GM19193 (cell line): Measurements from ENCODE around the gene BTBD18.

ENCODE experiments used
- POLR2A ChIP-seq: IDR thresholded peaks from 4 replicates; pipeline ENCODE4 v1.6.1; 2011; ENCODE audit not compliant: insufficient read depth, insufficient read length; ENCODE audit errors: extremely low read depth

Gene BTBD18, protein sequence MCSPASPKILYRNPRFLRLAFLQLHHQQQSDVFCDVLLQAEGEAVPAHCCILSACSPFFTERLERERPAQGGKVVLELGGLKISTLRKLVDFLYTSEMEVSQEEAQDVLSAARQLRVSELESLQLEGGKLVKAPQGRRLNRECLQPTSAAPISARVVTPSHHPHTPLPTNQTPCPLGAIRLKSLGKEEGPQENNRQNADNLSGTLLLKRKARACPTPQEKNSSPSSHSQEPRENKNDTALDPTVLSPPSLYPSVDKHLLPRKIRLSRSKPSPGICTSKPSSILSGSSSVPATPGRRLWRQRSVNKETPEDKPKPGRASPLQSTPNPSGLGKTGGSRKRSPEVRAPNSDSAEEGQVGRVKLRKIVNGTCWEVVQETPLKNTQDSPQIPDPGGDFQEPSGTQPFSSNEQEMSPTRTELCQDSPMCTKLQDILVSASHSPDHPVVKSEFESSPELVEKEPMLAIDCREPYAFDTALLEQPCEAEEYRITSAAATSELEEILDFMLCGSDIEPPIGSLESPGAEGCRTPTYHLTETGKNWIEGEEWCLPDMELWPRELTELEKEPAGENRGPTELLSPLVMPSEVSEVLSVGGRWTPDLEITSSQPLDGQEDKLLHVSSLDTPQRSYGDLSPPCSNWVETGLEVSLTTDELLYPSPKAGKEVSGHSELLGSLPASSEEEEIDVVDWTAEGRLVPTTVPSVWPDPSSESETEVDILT

DNA sequence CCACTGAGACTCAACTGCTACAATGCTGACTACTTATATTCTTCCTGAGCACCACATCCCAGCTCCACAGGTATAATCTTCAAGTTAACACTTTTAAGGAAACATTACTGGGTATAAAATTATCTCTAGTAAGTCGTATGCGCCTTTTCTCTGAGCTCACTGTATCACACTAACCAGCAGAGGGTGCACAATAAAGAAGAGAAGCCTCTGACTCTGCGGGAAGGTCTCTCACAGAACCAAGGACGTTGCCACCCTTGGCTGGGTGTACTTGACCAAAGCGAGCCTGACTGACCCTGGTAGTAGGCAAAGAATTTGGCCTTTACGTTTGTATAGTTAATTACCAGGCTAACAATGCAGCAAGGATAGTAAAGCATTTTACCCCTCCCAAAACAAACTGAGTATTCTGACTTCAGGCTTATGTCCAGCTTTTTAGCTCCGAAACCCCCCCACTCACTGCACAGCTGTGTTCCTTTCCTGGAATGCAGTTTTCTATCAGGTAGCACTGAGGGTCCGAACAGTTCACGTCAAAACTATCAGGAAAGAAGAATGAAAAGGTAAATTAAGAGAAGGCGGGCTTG lies at the start of gene BTBD18:
Gene BTBD18, minus strand, starts transcription at position 144 of the 578 bp plus-strand sequence. CDS start 631 bp downstream, outside the sequence.
- no peak for TF ChIP-seq POLR2A

DNA sequence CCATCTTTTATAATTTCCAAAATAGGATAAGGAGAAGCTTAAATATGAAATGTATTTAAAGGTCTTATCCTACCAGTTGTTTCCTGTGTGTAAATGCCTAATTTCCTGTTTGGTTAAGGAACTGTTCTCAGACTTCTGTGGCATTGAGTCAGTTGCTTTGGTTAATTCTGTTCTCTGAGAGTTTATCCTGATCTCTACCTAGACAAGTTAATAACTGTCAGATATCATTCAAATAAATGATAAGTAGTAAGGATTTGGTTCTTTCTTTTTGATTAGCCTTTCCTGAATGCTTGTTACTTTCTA lies 49.5 kb upstream of the BTBD18 start:
- no peak for TF ChIP-seq POLR2A

DNA sequence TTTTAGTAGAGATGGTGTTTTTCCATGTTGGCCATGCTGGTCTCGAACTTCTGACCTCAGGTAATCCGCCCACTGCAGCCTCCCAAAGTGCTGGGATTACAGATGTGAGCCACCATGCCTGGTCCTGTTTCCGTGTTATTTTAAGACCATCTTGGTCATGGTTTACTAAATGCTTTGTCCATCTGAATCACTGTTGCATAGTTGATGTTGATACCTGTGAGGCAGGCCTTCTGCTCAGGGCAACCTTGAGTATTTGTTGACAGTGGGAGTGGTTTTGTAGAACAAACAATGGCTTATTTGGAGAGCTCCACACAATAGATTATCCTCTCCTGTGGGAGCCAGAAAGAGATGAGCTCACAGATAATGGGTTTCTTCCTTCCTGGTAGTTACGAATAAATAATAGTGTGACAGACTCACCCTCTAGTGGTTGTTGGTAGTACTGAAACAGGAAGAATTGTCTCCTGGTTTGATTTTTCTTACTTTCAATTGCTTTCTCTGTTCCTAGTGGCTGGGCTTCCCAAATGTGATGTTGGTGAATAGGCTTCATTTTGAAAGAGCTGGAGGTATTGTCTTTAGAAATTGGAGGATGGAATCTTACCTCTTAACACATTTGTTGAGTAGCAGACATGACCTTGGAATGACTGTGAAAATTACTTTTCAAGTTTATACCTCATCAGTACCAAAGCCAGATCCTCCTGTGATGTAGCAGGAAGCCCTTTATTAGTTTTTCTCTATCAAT lies 49.0 kb upstream of the BTBD18 start:
- no peak for TF ChIP-seq POLR2A

DNA sequence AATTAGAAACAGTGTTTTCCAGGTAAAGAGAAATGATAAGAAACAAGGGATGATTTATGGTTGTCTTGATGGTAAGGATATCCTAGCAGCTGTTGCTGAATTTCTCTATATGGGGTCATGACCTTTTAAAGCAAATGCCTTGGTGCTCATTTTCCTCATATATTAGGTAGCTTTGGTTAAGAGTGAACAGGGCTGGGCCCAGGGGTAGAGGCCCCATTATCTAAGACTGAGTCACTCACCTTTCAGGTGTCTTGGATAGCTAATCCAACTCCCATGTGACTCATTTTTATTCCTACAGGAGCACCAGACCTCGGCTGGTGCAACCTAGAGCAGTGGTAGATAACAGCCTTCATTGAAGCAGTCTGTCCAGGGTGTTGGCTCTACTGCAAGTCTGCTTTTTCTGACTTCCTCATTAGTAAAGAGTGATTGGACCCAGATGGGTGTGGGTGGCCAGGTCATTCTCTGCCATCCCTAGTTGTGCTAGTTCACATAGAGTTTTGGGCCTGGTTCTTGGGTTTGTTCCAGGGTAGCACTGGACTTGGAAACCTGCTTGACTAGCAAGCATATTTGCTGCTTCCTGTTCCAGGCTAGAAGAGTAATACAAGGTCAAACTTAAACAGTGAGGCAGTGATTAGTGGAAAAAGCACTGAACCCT lies 47.4 kb upstream of the BTBD18 start:
- TF ChIP-seq POLR2A: no peak

DNA sequence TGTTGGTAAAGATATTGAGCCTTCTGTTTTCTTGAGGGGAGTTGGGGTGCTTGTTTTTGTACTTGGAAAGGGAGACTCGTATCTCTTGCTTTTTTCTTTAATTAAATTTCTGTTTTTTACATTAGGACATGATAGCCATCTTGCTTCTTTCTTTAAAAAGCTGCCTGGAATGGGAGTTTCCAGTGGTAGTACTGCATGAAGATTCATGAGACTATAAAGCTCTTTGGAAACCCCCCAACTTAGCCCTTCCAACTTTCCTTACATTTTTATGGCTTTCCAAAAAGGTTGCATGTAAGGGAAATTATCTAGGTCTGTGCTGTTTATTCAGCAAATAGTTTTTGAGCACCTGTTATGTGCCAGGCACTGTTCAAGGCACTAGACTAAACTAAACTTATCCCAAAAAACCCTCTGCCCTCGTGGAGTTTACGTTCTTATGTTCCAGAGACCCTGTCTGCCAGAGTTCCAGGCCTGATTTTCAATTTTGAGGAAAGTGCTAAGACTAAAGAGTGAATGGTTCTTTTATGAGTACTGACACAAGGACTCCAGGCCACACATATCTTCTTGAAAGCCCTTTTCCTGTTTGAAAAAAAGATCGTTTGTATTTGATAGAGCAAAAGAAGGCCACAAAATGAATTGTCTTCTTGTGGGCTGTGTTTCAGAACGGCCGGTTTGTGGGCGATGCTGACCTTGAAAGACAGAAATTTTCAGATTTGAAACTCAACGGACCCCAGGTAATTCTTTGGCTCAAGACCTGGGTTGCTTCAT lies 41.9 kb upstream of the BTBD18 start:
- no peak for TF ChIP-seq POLR2A

DNA sequence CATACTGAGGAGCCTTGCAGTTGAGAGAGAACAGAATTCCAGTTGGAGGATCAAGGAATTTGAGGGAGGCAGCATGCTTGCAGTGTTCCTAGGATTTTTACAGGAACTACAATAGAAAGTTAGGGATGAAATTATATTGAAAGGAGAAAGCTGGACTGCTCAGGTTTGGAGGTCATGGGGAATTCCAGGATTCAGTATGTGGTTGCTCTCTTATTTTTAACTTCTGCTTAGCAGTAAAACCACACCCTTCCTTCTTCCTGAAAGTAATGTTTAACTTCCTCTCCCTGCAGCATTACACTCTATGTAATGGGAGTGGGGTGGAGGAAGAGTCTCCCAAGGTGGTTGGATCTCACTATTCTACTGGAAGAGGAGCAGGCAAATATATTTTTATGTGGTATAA lies 41.3 kb upstream of the BTBD18 start:
- no peak for TF ChIP-seq POLR2A

DNA sequence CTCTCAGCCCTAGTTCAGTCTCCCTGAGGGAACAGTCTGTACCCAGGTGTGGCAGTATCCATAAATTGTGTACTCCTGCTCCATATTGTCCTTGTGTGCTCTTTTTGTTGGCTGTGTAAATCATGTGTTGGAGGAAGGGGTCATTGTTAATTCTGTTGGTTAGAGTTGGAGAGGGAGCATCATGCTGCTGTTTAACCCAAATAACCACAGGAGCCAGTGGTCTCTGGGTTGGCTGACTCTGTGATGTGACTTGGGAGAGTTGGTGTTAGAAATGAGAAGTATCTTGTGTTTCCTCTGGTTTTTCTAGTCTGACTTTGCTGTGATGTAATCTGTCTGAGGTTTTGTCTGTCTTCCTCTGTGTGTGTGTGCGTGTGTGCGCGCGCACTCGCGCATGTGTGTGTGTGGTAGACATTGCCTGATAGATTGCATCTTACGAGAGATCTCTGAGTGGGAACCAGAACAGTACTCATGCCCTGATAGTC lies 40.5 kb upstream of the BTBD18 start:
- peak; percentile 44 for TF ChIP-seq POLR2A

DNA sequence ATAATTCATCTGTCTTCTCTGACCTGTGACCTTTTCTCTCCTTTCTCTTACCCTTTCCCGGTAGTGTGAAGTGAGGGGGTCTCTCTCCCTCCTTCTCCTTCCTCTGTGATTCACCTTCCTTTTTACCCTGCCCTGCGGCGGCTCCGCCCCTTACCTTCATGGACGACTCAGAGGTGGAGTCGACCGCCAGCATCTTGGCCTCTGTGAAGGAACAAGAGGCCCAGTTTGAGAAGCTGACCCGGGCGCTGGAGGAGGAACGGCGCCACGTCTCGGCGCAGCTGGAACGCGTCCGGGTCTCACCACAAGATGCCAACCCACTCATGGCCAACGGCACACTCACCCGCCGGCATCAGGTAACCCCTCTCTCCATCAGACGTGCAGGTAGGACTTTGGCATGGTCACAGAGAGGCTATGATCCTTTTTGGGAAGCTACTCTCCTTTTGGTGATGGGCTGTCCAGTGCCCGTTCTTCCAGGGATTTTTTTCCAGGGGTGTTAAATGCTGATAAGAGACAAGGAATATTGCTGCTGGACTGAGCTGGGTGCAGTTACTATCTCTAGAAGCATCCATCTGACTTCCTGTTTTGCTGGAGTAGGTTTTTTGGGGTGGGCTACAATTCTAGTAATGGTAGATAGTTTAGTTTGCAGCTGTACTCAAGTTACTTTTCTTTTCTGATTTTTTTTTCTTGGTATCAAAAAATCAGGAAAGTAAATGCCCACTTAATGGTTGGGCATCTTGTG lies 39.9 kb upstream of the BTBD18 start:
- TF ChIP-seq POLR2A: no peak

DNA sequence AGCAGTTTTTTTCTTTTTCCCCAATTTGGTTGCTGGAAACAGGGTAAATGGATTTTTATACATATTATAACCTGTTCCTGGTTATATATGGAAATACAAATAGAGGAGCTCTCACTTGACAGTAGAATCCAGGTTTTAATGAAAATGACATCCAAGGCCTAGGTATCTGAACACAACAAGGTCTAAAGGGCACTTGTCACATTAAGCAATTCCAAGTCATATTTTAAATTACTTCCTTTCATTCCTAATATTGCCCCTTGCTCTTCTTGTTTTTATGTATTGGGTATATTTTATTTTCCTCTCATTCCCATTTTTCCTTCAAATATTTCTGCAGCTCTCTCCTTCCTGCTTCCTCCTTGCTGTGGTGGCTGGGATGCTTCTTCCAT lies 37.1 kb upstream of the BTBD18 start:
- TF ChIP-seq POLR2A: no peak

DNA sequence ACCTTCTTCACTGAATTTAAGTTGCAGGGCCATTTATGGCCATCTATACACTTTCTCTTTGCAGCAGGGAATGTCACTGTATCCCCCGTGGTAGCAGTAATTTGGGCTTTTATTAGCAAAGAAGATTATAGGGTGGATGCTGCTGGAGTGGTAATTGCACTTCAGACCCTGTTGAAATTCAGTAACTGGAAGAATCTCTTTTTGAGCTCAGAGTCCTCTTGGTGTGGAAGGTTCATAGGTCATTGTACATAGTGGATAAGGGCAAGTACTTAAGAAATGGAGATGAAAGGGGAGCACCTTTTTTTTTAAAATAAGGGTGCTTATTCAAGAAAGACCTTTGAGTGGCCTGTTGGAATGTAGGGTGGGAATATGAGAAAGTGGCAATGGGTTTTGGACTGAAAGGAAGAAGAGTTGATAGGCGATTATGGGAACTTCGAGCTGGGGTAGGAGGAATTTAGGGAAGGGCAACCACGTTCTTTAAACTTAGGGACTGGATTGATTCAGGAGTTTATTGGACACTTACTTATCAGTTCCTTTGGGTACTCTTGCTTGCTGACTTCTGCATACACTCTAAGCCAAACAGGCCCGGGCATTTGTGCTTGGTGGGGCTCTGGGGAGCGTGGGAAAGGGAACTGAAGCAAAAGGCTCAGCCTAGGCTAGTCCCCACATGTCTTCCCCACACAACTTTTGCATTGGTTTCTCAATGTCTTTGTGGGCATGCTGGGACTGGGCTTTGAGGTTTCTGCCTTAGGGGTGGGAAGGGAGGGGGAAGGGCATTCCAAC lies 36.5 kb upstream of the BTBD18 start:
- no peak for TF ChIP-seq POLR2A

DNA sequence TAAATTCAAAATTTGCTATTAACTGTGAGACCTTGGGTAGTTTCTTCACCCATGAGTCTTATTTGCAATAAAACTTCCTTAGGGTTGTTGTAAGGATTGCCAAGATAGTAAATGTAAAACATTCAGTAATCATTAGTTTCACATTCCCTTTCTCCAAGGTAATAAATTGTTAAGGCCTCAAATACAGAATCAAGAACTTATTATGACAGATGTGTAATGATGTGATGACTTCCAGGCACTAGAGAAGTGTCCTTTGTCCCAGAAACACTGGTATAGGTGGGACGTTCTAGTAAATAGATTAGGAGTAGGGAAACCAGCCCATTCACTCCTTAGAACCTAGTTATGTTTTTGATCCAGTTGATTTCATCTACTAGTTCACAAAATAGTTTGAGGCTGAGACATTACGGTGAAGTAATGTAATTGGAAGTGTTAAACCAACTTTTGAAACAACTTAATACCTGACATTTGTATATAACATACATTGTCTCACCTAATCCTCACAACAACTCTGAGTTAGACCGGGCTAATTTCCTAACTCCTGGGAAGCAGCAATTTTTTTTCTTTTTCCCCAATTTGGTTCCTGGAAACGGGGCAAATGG lies 35.5 kb upstream of the BTBD18 start:
- TF ChIP-seq POLR2A: no peak

DNA sequence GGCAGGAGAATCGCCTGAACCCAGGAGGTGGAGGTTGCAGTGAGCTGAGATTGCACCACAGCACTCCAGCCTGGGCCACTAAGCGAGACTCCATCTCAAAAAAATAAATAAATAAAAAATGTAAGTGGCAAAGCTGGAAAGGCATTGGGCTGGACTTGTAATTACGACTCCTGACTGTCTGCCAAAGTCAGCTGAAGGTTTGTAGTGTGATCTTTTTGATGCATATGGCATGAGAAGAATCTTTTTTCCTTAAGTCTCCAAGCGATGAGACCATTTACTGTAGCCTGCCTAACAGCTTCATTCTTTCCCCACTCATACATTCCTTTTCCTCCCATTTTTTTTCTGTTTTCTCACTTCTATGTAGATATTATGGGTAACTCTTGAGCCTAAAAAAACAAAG lies 34.8 kb upstream of the BTBD18 start:
- no peak for TF ChIP-seq POLR2A
